ENCODE measurements around the gene COL1A2.

COL1A2 gene

DNA sequence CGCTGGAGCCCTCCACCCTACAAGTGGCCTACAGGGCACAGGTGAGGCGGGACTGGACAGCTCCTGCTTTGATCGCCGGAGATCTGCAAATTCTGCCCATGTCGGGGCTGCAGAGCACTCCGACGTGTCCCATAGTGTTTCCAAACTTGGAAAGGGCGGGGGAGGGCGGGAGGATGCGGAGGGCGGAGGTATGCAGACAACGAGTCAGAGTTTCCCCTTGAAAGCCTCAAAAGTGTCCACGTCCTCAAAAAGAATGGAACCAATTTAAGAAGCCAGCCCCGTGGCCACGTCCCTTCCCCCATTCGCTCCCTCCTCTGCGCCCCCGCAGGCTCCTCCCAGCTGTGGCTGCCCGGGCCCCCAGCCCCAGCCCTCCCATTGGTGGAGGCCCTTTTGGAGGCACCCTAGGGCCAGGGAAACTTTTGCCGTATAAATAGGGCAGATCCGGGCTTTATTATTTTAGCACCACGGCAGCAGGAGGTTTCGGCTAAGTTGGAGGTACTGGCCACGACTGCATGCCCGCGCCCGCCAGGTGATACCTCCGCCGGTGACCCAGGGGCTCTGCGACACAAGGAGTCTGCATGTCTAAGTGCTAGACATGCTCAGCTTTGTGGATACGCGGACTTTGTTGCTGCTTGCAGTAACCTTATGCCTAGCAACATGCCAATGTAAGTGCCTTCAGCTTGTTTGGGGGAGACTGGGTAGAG lies at the start of gene COL1A2:
Gene COL1A2, plus strand, starts transcription at position 459 of the 704 bp plus-strand sequence. Its CDS starts 137 bp downstream, at position 596.
- no peak for DNase-seq (ENCODE audit: low spot score)

GRCh38 chr7:94345907-94346306 lies 48.8 kb upstream of the COL1A2 start:
- no peak for DNase-seq (ENCODE audit: low spot score)

DNA sequence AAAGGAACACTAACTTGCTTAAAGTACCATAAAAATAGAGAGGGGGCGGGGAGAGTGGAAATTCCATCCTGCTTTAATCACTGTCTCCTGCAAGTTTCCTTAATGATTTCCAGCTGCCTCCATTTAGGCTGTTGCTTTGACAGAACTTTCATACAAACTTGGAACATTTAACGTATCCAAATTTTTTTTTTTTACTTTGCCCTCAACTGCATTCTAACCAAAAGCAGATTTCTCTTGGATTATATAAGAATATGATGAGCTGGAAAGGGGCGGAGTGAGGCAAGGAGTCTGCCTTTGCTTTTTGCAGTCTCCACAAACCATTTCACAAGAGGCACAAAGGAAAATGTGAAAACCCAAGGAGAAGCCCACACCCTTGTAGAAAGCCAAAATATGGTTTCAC lies 46.6 kb upstream of the COL1A2 start:
- no peak for DNase-seq (ENCODE audit: low spot score)

- DNase-seq (ENCODE audit: low spot score), result no peak
Observed at GRCh38 chr7:94350734-94351133, 44.0 kb upstream of the COL1A2 start.

- DNase-seq (ENCODE audit: low spot score), result no peak
Observed at GRCh38 chr7:94351703-94352102, 43.0 kb upstream of the COL1A2 start.

- no peak for DNase-seq (ENCODE audit: low spot score)
Observed at GRCh38 chr7:94352887-94353286, 41.8 kb upstream of the COL1A2 start.

DNA sequence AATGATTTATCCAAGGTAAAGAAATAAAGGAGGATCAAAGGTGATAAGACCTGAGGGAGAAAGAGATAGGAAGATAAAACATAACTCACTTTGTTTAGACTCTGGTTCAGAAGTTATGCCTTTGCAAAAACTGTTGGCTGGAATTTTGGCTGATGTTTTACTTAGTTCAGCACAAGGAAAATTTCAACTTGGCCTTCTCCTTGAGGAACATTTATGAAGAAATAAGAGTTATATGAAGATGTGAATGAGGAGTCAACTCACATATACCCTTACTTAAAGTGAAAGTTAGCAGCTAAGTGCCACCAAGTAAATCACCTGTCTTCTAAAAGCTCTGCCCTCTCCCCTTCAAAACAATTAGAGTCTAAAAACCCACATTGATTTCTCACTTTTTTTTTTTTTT lies 39.7 kb upstream of the COL1A2 start:
- no peak for DNase-seq (ENCODE audit: low spot score)

GRCh38 chr7:94355454-94355853 lies 39.2 kb upstream of the COL1A2 start:
- DNase-seq (ENCODE audit: low spot score), result no peak

GRCh38 chr7:94357076-94357475 lies 37.6 kb upstream of the COL1A2 start:
- DNase-seq (ENCODE audit: low spot score), result no peak

DNA sequence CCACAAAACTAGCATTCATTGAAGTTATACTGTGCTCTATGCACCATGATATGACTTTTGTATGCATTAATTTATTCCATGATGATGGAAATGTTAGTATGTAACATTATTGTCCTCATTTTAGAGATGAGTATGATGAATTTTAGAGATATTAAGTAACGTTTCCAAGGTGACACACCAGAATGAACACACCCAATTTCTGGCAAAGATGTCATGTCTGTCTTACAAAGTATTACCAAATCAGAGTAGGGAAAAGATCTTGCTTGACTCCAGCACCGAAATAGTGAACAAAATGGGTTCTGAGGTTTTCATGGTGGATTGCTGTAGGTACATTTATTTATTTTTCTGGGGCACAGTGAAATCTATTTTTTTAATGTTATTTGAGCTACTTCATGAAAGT lies 33.8 kb upstream of the COL1A2 start:
- DNase-seq (ENCODE audit: low spot score), result no peak

GRCh38 chr7:94362276-94362675 lies 32.4 kb upstream of the COL1A2 start:
- DNase-seq (ENCODE audit: low spot score), result no peak

- DNase-seq (ENCODE audit: low spot score), result no peak
Observed at GRCh38 chr7:94364816-94365215, 29.9 kb upstream of the COL1A2 start.

- DNase-seq (ENCODE audit: low spot score), result no peak
Observed at GRCh38 chr7:94366163-94366562, 28.5 kb upstream of the COL1A2 start.

GRCh38 chr7:94366832-94367231 lies 27.9 kb upstream of the COL1A2 start:
- DNase-seq (ENCODE audit: low spot score), result no peak

- no peak for DNase-seq (ENCODE audit: low spot score)
Observed at GRCh38 chr7:94367949-94368348, 26.7 kb upstream of the COL1A2 start.

DNA sequence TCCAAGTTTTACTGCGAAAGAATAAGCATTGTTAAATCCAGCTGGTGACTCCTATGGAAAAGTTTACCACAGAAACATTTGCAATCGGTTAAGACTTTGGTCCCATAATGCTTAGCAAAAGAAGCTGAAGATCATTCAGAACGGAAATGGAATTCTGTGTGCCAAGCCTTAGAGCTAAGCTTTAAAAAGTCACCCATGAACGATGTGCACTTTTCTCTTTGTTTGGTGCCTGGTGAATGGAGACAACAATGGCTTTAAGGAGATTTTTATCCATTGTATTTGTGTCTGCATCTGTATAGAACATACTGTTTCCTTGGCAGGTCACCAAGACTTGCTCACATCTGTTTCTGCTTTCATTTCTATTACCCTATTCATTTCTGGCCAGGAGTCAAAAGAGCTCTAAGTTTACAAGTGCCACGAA lies 26.3 kb upstream of the COL1A2 start:
- no peak for DNase-seq (ENCODE audit: low spot score)

GRCh38 chr7:94374231-94374630 lies 20.5 kb upstream of the COL1A2 start:
- no peak for DNase-seq (ENCODE audit: low spot score)

- no peak for DNase-seq (ENCODE audit: low spot score)
Observed at GRCh38 chr7:94374721-94375566, 19.8 kb upstream of the COL1A2 start.

GRCh38 chr7:94375691-94376090 lies 19.0 kb upstream of the COL1A2 start:
- DNase-seq (ENCODE audit: low spot score), result no peak

- DNase-seq (ENCODE audit: low spot score), result no peak
Observed at GRCh38 chr7:94376281-94376680, 18.4 kb upstream of the COL1A2 start.

DNA sequence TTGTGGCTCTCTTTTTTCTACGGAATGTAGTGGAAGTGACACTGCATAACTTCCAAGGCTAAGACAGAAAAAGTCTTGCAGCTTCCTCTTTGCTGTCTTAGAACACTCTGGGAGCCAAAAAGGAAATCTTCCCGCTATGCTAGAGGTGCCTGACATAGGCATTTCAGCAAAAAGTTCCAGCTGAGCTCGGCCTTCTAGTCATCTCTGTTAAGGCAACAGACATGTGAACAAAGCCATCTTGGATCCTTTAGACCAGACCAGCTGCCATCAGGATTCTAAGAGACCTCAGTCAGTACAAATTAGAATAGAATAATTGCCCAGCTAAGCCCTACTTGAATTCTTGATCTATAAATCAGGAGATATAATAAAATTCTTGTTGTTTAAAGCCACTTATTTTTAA lies 16.3 kb upstream of the COL1A2 start:
- DNase-seq (ENCODE audit: low spot score), result no peak

DNA sequence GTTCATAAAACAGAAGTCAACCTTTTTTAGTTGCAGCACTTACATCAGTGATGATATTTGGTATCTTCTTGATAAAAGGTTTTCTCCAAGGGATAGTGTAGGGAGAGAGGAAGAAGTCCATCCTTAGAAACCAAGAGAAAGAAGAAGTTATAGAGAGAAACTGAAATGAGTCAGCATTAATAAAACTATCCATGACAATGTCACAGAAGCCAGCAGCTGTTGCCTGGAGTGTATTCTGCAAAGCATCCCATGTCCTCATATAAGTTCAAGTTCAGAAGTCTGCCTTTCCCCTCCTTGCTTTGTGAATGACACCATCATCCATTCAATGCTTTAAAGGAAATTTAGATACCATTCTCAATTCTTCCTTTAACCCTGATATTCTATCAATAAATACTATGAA lies 14.4 kb upstream of the COL1A2 start:
- no peak for DNase-seq (ENCODE audit: low spot score)

DNA sequence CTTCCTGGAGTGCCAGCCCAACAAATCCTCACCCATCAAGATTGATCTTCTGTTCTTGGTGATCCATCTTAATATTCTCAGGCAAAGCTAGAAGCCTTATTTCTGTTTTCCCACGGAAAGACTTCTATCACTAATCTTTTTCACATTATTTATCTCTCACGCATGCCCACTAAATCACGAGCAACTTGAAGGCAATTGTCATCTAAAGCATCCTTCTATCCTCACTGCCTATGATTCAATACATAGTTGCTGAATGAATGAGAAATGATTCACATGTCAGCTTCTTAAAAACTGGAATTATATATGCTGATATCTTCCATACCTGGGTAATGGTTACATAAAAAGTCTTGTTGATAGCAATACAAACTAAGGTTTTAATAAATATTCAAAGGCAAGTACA lies 12.6 kb upstream of the COL1A2 start:
- no peak for DNase-seq (ENCODE audit: low spot score)

GRCh38 chr7:94382746-94383145 lies 11.9 kb upstream of the COL1A2 start:
- DNase-seq (ENCODE audit: low spot score), result no peak

Measured in CD4-positive, alpha-beta T cell treated with Interleukin-6 at 100 ng/mL for 8 hours (primary cell).